Activated T-helper 2 cell treated with anti-CD3 and anti-CD28 coated beads, Interferon-gamma antibody, Interleukin-2, Interleukin-4, amounts not matched to agents 10 μg/mL and 5 μg/mL and 100 μg/mL, durations not matched to agents 14 hours and 24 hours and 36 hours (primary cell): Measurements from ENCODE around the gene SLC25A34. TPM values are rescaled to one million over a fixed set of nuclear protein-coding genes. Genes with fewer than 3 reads are reported as not detected.
A peak's percentile ranks its signal among the peaks of the same experiment; 100 is the strongest.

Experiments used
- DNase-seq: peaks from one replicate; pipeline ENCODE4 v3.0.0; 2021; ENCODE audit warnings: low spot score
- H3K27ac Mint-ChIP-seq: one replicate; pipeline ENCODE4 v1.8.0; 2021; ENCODE audit warnings: mixed read lengths
- H3K27me3 Mint-ChIP-seq: one replicate; pipeline ENCODE4 v1.8.0; 2021; ENCODE audit warnings: low read depth, mixed read lengths
- H3K36me3 Mint-ChIP-seq: one replicate; pipeline ENCODE4 v1.8.0; 2021; ENCODE audit warnings: low read depth, mixed read lengths
- H3K4me1 Mint-ChIP-seq: one replicate; pipeline ENCODE4 v1.8.0; 2021; ENCODE audit warnings: low read depth, mixed read lengths
- H3K4me3 Mint-ChIP-seq: one replicate; pipeline ENCODE4 v1.8.0; 2021; ENCODE audit warnings: low read depth, mild to moderate bottlenecking, moderate library complexity, mixed read lengths
- H3K9me3 Mint-ChIP-seq: one replicate; pipeline ENCODE4 v1.8.0; 2021; ENCODE audit warnings: mixed read lengths
- intact Hi-C: fragments of 100-400 bp; cut with micrococcal nuclease; formaldehyde crosslinking; loops from one replicate; pipeline ENCODE4 v1.15.1; 2023
- total RNA-seq: library from RNA; stranded (reverse); gene quantifications from 2 replicates; pipeline ENCODE4 v1.2.3, GENCODE V29; 2022

Gene SLC25A34
- total RNA-seq, 1 donor from 2014 or later: 1.6 TPM

- intact Hi-C loops: no loop called here
- H3K9me3 Mint-ChIP-seq: no peaks in the 10 kb centered on the region
- peaks cover 3% of the 10 kb centered on the region for H3K4me1 Mint-ChIP-seq
- no peaks in the 10 kb centered on the region for H3K27me3 Mint-ChIP-seq
- no peak overlapping the region for H3K4me3 Mint-ChIP-seq
- H3K36me3 Mint-ChIP-seq: peaks cover 18% of the 10 kb centered on the region
- no peak for DNase-seq
- no peak overlapping the region for H3K27ac Mint-ChIP-seq
Observed at GRCh38 chr1:15703562-15703961, 32.5 kb upstream of the SLC25A34 start.

GRCh38 chr1:15704526-15705183 is 31.4 kb upstream of the SLC25A34 start:
- intact Hi-C loops: no loop called here
- DNase-seq: no peak
- no peak overlapping the region for H3K27ac Mint-ChIP-seq
- H3K4me1 Mint-ChIP-seq: peaks cover 3% of the 10 kb centered on the region
- no peak overlapping the region for H3K4me3 Mint-ChIP-seq
- peaks cover 12% of the 10 kb centered on the region for H3K36me3 Mint-ChIP-seq
- no peaks in the 10 kb centered on the region for H3K9me3 Mint-ChIP-seq
- no peaks in the 10 kb centered on the region for H3K27me3 Mint-ChIP-seq

- no peak for DNase-seq
- H3K27me3 Mint-ChIP-seq: no peaks in the 10 kb centered on the region
- peaks cover 3% of the 10 kb centered on the region for H3K4me1 Mint-ChIP-seq
- H3K36me3 Mint-ChIP-seq: peaks cover 12% of the 10 kb centered on the region
- intact Hi-C loops: no loop called here
- H3K4me3 Mint-ChIP-seq: no peak overlapping the region
- no peak overlapping the region for H3K27ac Mint-ChIP-seq
- no peaks in the 10 kb centered on the region for H3K9me3 Mint-ChIP-seq
Observed at GRCh38 chr1:15705184-15705566, 30.9 kb upstream of the SLC25A34 start.

- Mint-ChIP-seq H3K36me3 (peaks cover 9% of the 10 kb centered on the region), H3K4me3 (no peak overlapping the region), H3K9me3 (no peaks in the 10 kb centered on the region), H3K27me3 (no peaks in the 10 kb centered on the region), H3K27ac (no peak overlapping the region), H3K4me1 (peaks cover 3% of the 10 kb centered on the region)
- no peak for DNase-seq
- intact Hi-C loops: no loop called here
Observed at GRCh38 chr1:15706751-15707150, 29.3 kb upstream of the SLC25A34 start.

GRCh38 chr1:15707239-15707925 is 28.7 kb upstream of the SLC25A34 start:
- peaks cover 9% of the 10 kb centered on the region for H3K36me3 Mint-ChIP-seq
- H3K4me1 Mint-ChIP-seq: peaks cover 5% of the 10 kb centered on the region
- no peaks in the 10 kb centered on the region for H3K9me3 Mint-ChIP-seq
- DNase-seq: no peak
- intact Hi-C loops: no loop called here
- H3K4me3 Mint-ChIP-seq: no peak overlapping the region
- H3K27me3 Mint-ChIP-seq: no peaks in the 10 kb centered on the region
- no peak overlapping the region for H3K27ac Mint-ChIP-seq

GRCh38 chr1:15708486-15709137 is 27.4 kb upstream of the SLC25A34 start:
- H3K27me3 Mint-ChIP-seq: no peaks in the 10 kb centered on the region
- DNase-seq: no peak
- H3K27ac Mint-ChIP-seq: no peak overlapping the region
- intact Hi-C loops: no loop called here
- peaks cover 1% of the 10 kb centered on the region for H3K4me1 Mint-ChIP-seq
- H3K4me3 Mint-ChIP-seq: no peak overlapping the region
- H3K36me3 Mint-ChIP-seq: peaks cover 9% of the 10 kb centered on the region
- no peaks in the 10 kb centered on the region for H3K9me3 Mint-ChIP-seq

GRCh38 chr1:15709226-15709625 is 26.8 kb upstream of the SLC25A34 start:
- no peaks in the 10 kb centered on the region for H3K27me3 Mint-ChIP-seq
- intact Hi-C loops: no loop called here
- H3K27ac Mint-ChIP-seq: no peak overlapping the region
- H3K36me3 Mint-ChIP-seq: peaks cover 9% of the 10 kb centered on the region
- no peak for DNase-seq
- H3K4me3 Mint-ChIP-seq: no peak overlapping the region
- no peaks in the 10 kb centered on the region for H3K9me3 Mint-ChIP-seq
- H3K4me1 Mint-ChIP-seq: peaks cover 1% of the 10 kb centered on the region

- Mint-ChIP-seq H3K9me3 (no peaks in the 10 kb centered on the region), H3K27me3 (no peaks in the 10 kb centered on the region), H3K27ac (no peak overlapping the region), H3K36me3 (peaks cover 7% of the 10 kb centered on the region), H3K4me1 (peaks cover 1% of the 10 kb centered on the region), H3K4me3 (no peak overlapping the region)
- intact Hi-C loops: no loop called here
- no peak for DNase-seq
Observed at GRCh38 chr1:15712168-15712567, 23.9 kb upstream of the SLC25A34 start.

GRCh38 chr1:15714406-15715136 is 21.5 kb upstream of the SLC25A34 start:
- Mint-ChIP-seq H3K4me3 (no peak overlapping the region), H3K36me3 (peaks cover 20% of the 10 kb centered on the region), H3K9me3 (no peaks in the 10 kb centered on the region), H3K27ac (peak overlapping the region; percentile 17), H3K27me3 (no peaks in the 10 kb centered on the region), H3K4me1 (peaks cover 1% of the 10 kb centered on the region)
- intact Hi-C loops: no loop called here
- DNase-seq: no peak

- Mint-ChIP-seq H3K4me3 (no peak overlapping the region), H3K27ac (no peak overlapping the region), H3K36me3 (peaks cover 28% of the 10 kb centered on the region)
Observed at GRCh38 chr1:15717418-15718125, 18.5 kb upstream of the SLC25A34 start.

GRCh38 chr1:15718199-15718601 is 17.9 kb upstream of the SLC25A34 start:
- DNase-seq: no peak
- Mint-ChIP-seq H3K36me3 (peaks cover 33% of the 10 kb centered on the region), H3K27me3 (no peaks in the 10 kb centered on the region), H3K4me1 (no peaks in the 10 kb centered on the region), H3K4me3 (no peak overlapping the region), H3K9me3 (no peaks in the 10 kb centered on the region), H3K27ac (no peak overlapping the region)
- intact Hi-C loops: no loop called here

More at GRCh38 chr1:15717418-15718125, 18.5 kb upstream of the SLC25A34 start:
- no peak for DNase-seq
- Mint-ChIP-seq H3K27me3 (no peaks in the 10 kb centered on the region), H3K4me1 (no peaks in the 10 kb centered on the region), H3K9me3 (no peaks in the 10 kb centered on the region)
- intact Hi-C loops: no loop called here

GRCh38 chr1:15719381-15720120 is 16.5 kb upstream of the SLC25A34 start:
- intact Hi-C loops: no loop called here

More at GRCh38 chr1:15719381-15720120, 16.5 kb upstream of the SLC25A34 start:
- Mint-ChIP-seq H3K4me1 (no peaks in the 10 kb centered on the region), H3K27me3 (no peaks in the 10 kb centered on the region), H3K27ac (no peak overlapping the region), H3K4me3 (no peak overlapping the region), H3K36me3 (peaks cover 33% of the 10 kb centered on the region), H3K9me3 (no peaks in the 10 kb centered on the region)
- no peak for DNase-seq
